Psoas muscle (tissue), 8 donors: ENCODE measurements around the gene FOLR2. TPM values are rescaled to one million over a fixed set of nuclear protein-coding genes. Genes with fewer than 3 reads are reported as not detected.
A peak's percentile ranks its signal among the peaks of the same experiment; 100 is the strongest.

Experiments
- ATAC-seq, 4 donors: fragments of 200-7000 bp; cut with Tn5 transposase; one replicate each; pipeline ENCODE4 v1.9.1; 2020; ENCODE audit warnings: moderate library complexity in 3 of 4, mild to moderate bottlenecking in 2 of 4
- DNase-seq, 2 donors: peaks; one replicate each; pipeline ENCODE4 v3.0.0-alpha.2; 2020
- H3K27ac ChIP-seq: fragments of 200-600 bp; one replicate; pipeline ENCODE4 v1.8.0; 2022
- H3K27me3 ChIP-seq, 3 donors: fragments of 200-600 bp in 1 of 3; one replicate each; pipeline versions ENCODE4 v1.6.1 to v1.8.0; 2013 to 2022; ENCODE audit warnings: low read length in 2 of 3, mild to moderate bottlenecking in 2 of 3, moderate library complexity in 1 of 3; ENCODE audit not compliant: insufficient read depth in 3 of 3
- H3K36me3 ChIP-seq, 2 donors: fragments of 200-600 bp in 1 of 2; one replicate each; pipeline versions ENCODE4 v1.6.1 to v1.8.0; 2013 to 2022; ENCODE audit warnings: low read depth in 1 of 2, mild to moderate bottlenecking in 1 of 2, moderate library complexity in 1 of 2; ENCODE audit not compliant: insufficient read depth in 1 of 2
- H3K4me1 ChIP-seq: fragments of 200-600 bp; one replicate; pipeline ENCODE4 v1.8.0; 2022
- H3K4me3 ChIP-seq: fragments of 200-600 bp; one replicate; pipeline ENCODE4 v1.8.0; 2022; ENCODE audit warnings: mild to moderate bottlenecking
- H3K9me3 ChIP-seq: fragments of 200-600 bp; one replicate; pipeline ENCODE4 v1.8.0; 2022
- CTCF ChIP-seq: fragments of 200-600 bp; IDR thresholded peaks from one replicate; pipeline ENCODE4 v1.8.0; 2022; ENCODE audit warnings: antibody characterized with exemption
- WGBS, 3 donors: extraction: QIAGEN DNeasy Blood & Tissue Kit; methylation state at CpG; one replicate each; pipeline versions ENCODE4 v1.1.6 to v1.1.7; 2013; 5-methylcytosine and 5-hydroxymethylcytosine counted together
- intact Hi-C, 2 donors: fragments of 100-400 bp; cut with DNase I; formaldehyde crosslinking; loops; one replicate each; pipeline versions ENCODE4 v1.11.0 to v1.14.2; 2022
- polyA plus RNA-seq, 3 donors: library from polyadenylated mRNA; stranded (reverse); fragments of 200-250 nt; gene quantifications; one replicate each; pipeline ENCODE4 v1.2.3, GENCODE V29; 2013
- total RNA-seq, 4 donors: library from RNA; stranded (reverse); fragmentation: NEBNext Ultra II Directional in 2 of 4; extraction: Animal tissue kit (Norgen Biotek cat#: 25700) in 2 of 4; gene quantifications; one replicate each; pipeline versions ENCODE4 v1.2.1 to v1.2.4, GENCODE V29; 2021 to 2023
- donor health status: healthy with polysubstance abuse.
- donor health status: DM: no; HTN: no; CAD: no; lungs with moderate emphysema.
- donor health status: Bipolar disorder and iron deficiency.
- donor health status: healthy.
- donor health status: DM: yes; HTN: yes; CAD: no.
- donor health status: DM: no; HTN: no; CAD: no.
- donor health status: DM: no; HTN: no; CAD: no.
- donor health status: DM: yes; HTN: yes; CAD: no.

Gene FOLR2
- total and polyA plus RNA-seq, 7 donors = 2.9 to 14.2 (median 5.3) TPM

GRCh38 chr11:72244060-72244360, 27.4 kb downstream of the FOLR2 start, which contains the start of gene PHOX2A:
Gene PHOX2A (minus strand): TSS chr11:72244176. CDS start chr11:72244004, 172 bp downstream.
- DNase-seq (no peak), ATAC-seq (no peak)
- no peak for TF ChIP-seq CTCF
- Histone ChIP-seq H3K4me3 (peak within 1 kb of the TSS; percentile 38), H3K36me3 (no peaks in the 10 kb centered on the region), H3K4me1 (no peaks in the 10 kb centered on the region), H3K27me3 (peaks cover 2 to 65% (median 22%) of the 10 kb centered on the region in 3 donors), H3K9me3 (no peaks in the 10 kb centered on the region), H3K27ac (no peak within 1 kb of the TSS)
- 0 to 2% (median 1%) methylated on average over 11 to 37 of the region's 37 CpGs for WGBS, 3 donors
- intact Hi-C loops = no loop called here

DNA sequence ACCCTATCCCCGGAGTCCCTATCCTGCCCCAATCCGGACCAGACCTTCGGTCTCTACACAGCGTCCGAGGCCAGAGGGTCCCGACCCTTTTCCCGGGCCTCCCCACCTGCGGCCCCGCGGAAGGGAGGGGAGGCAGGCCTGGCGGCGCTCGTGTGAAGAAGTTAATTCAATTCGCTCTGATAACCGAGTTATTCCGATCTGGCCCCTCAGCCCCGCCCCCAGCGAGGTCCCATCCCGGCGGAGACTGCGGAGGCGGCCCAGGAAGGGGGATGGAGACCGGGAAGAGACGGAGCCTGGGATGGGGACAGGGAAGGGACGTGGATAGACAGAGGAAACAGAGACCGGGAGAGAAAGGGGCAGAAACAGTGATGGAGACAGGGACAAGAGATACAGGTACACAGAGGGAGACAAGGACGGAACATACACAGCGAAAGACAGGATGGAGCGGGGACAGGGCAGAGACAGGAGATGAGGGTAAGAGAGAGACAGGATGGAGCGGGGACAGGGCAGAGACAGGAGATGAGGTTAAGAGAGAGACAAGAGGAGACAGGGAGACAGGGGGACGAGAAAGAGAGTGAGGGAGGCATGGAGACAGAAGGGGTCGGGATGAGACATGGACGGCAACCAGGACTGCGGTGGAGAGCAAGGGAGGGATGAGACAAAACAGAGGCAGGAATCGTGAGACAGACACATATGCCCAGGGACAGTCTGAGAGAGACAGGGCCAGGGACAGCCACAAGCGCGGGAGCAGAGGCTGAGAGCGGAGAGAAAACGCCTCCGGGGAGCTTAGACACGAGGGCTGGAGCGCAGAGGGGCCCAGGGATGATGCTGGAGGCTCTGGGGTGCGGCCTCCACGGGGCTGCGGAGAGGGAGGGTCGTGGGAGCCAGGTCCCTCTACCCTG, 28.0 kb downstream of the FOLR2 start:
- intact Hi-C loops = no loop called here
- H3K4me3 ChIP-seq = peak overlapping the region; percentile 38
- DNase-seq (no peak), ATAC-seq (no peak)
- H3K9me3 ChIP-seq = no peaks in the 10 kb centered on the region
- 5 to 9% (median 6%) methylated on average over 38 to 46 of the region's 46 CpGs for whole genome bisulfite sequencing, 3 donors
- H3K36me3 ChIP-seq = no peaks in the 10 kb centered on the region
- peaks cover 2 to 65% (median 22%) of the 10 kb centered on the region in 3 donors for H3K27me3 ChIP-seq
- H3K27ac ChIP-seq = no peak overlapping the region
- no peaks in the 10 kb centered on the region for H3K4me1 ChIP-seq
- no peak for TF ChIP-seq CTCF

DNA sequence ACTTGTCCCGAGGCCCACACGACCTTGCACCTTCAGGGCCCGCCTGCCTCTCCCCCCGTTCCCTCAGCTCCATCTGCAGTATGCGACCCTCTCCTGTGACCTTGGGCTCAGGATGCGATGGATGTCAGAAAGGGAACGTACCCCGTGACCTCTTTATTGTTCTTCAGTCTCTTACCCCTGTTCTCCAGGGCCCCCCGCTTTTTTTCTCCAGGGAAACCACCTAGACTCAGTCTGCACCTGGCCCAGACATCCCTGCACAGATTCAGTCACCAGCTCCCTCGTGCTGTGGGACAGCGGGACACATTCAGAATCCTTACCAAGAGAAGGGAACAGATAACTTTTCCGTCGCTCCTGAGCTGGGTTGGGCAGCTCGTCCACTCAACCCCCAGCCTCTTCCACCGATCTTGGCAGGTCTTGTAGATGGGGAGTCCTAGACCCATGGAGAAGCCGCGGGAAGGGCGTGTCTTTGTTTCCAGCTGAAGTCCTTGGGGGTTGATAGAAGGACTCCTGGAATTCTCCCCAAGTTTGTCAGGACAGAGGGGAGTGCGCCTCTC, 28.7 kb downstream of the FOLR2 start:
- Histone ChIP-seq H3K4me3 (no peak overlapping the region), H3K27me3 (peaks cover 2 to 65% (median 22%) of the 10 kb centered on the region in 3 donors), H3K9me3 (no peaks in the 10 kb centered on the region), H3K27ac (no peak overlapping the region), H3K36me3 (no peaks in the 10 kb centered on the region), H3K4me1 (no peaks in the 10 kb centered on the region)
- ATAC-seq = no peak
- WGBS, 3 donors = 14 to 17% (median 14%) methylated on average over 17 to 19 of the region's 19 CpGs
- TF ChIP-seq CTCF = no peak
- DNase-seq = no peak
- intact Hi-C loops = no loop called here

- Histone ChIP-seq H3K27ac (no peak overlapping the region), H3K27me3 (peaks cover 2 to 54% (median 19%) of the 10 kb centered on the region in 3 donors), H3K9me3 (no peaks in the 10 kb centered on the region), H3K36me3 (no peaks in the 10 kb centered on the region), H3K4me1 (no peaks in the 10 kb centered on the region), H3K4me3 (no peak overlapping the region)
- no peak for TF ChIP-seq CTCF
- DNase-seq (no peak), ATAC-seq (no peak)
- intact Hi-C loops = no loop called here
- WGBS, 3 donors = 26 to 39% (median 36%) methylated on average over 2 of the region's 2 CpGs
Observed at GRCh38 chr11:72247584-72247983, 31.0 kb downstream of the FOLR2 start.
